SK-N-SH (cell line): ENCODE measurements around the gene JAK1. TPM values are rescaled to one million over a fixed set of nuclear protein-coding genes. Genes with fewer than 3 reads are reported as not detected.

Experiments
- CTCF ChIA-PET: fragments of 300-600, 350-600 bp; formaldehyde crosslinking; extraction: SDS; loops from one replicate; lab custom pipeline; 2021; lab: Yijun Ruan, JAX
- POLR2A ChIA-PET: fragments of 350-600 bp; sonication (Branson Sonifier 250); formaldehyde crosslinking; extraction: SDS; loops from one replicate; lab custom pipeline; 2020; ENCODE audit warnings: antibody characterized with exemption, inconsistent platforms; lab: Yijun Ruan, JAX
- DNase-seq: peaks from one replicate; pipeline ENCODE4 v3.0.0; 2012
- H2AFZ ChIP-seq: fragments of 200-600 bp; sonication (generic); 2 replicates; pipeline ENCODE4 v1.8.1; 2016; ENCODE audit warnings: antibody characterized with exemption, mild to moderate bottlenecking, low read depth
- H3F3A ChIP-seq: fragments of 200-600 bp; sonication (generic); replicated peaks from 2 replicates; pipeline ENCODE3; 2016; ENCODE audit warnings: antibody characterized with exemption, mild to moderate bottlenecking; ENCODE audit not compliant: insufficient read depth
- H3K27ac ChIP-seq, 2 experiments: fragments of 200-500 bp in 1 of 2; fragments of 200-600 bp in 1 of 2; sonication (Bioruptor generic) in 1 of 2; sonication (generic), shearing (Covaris generic) in 1 of 2; 2 replicates each; pipeline versions ENCODE4 v1.5.1 to v1.6.1; 2014 to 2016; ENCODE audit warnings: low read depth in 2 of 2, inconsistent platforms in 1 of 2, low read length in 1 of 2, mild to moderate bottlenecking in 1 of 2, mixed read lengths in 1 of 2
- H3K27me3 ChIP-seq: fragments of 200-600 bp; sonication (generic), shearing (Covaris generic); 2 replicates; pipeline ENCODE4 v1.6.1; 2016; ENCODE audit warnings: mixed run types; ENCODE audit not compliant: insufficient read depth
- H3K36me3 ChIP-seq, 2 experiments: fragments of 200-500 bp in 1 of 2; fragments of 200-600 bp in 1 of 2; sonication (Bioruptor generic) in 1 of 2; sonication (generic) in 1 of 2; replicated peaks in 1 of 2; 2 replicates each; pipeline versions ENCODE3 to v1.5.1; 2014 to 2016; ENCODE audit warnings: low read length in 1 of 2, mild to moderate bottlenecking in 1 of 2; ENCODE audit not compliant: insufficient read depth in 2 of 2, control insufficient read depth in 1 of 2
- H3K4me1 ChIP-seq, 2 experiments: fragments of 200-500 bp in 1 of 2; fragments of 200-600 bp in 1 of 2; sonication (Bioruptor generic) in 1 of 2; sonication (generic), shearing (Covaris generic) in 1 of 2; 2 replicates each; pipeline versions ENCODE4 v1.5.1 to v1.6.1; 2014 to 2016; ENCODE audit warnings: low read depth in 1 of 2, low read length in 1 of 2, mixed run types in 1 of 2; ENCODE audit not compliant: insufficient read depth in 2 of 2, control insufficient read depth in 1 of 2
- H3K4me2 ChIP-seq: fragments of 200-600 bp; sonication (generic), shearing (Covaris generic); 2 replicates; pipeline ENCODE4 v1.6.1; 2017; ENCODE audit warnings: mixed run types
- H3K4me3 ChIP-seq, 2 experiments: fragments of 200-500 bp in 1 of 2; fragments of 200-600 bp in 1 of 2; sonication (Bioruptor generic) in 1 of 2; sonication (generic), shearing (Covaris generic) in 1 of 2; 2 replicates each; pipeline versions ENCODE4 v1.5.1 to v1.8.1; 2014 to 2016; ENCODE audit warnings: low read depth in 2 of 2, inconsistent platforms in 1 of 2, low read length in 1 of 2, mild to moderate bottlenecking in 1 of 2, mixed read lengths in 1 of 2, moderate library complexity in 1 of 2
- H3K79me2 ChIP-seq: fragments of 200-600 bp; sonication (generic); 2 replicates; pipeline ENCODE4 v1.8.1; 2017; ENCODE audit warnings: mild to moderate bottlenecking; ENCODE audit not compliant: insufficient read depth
- H3K9ac ChIP-seq: fragments of 200-600 bp; sonication (generic); 2 replicates; pipeline ENCODE4 v1.6.1; 2017; ENCODE audit warnings: mixed run types
- H3K9me2 ChIP-seq: fragments of 200-600 bp; sonication (generic); 2 replicates; pipeline ENCODE4 v1.6.1; 2017; ENCODE audit warnings: mixed run types
- H3K9me3 ChIP-seq: fragments of 200-600 bp; sonication (generic); 2 replicates; pipeline ENCODE4 v1.6.1; 2017; ENCODE audit warnings: mixed run types, mild to moderate bottlenecking, moderate library complexity
- H4K20me1 ChIP-seq: fragments of 200-600 bp; sonication (generic); 2 replicates; pipeline ENCODE4 v1.6.1; 2017; ENCODE audit warnings: mild to moderate bottlenecking, mixed run types; ENCODE audit not compliant: insufficient read depth
- EP300 ChIP-seq, 2 experiments: IDR thresholded peaks; 2 replicates each; pipeline versions ENCODE4 v1.4.0 to v1.6.1; 2012; ENCODE audit warnings: borderline replicate concordance in 1 of 2, low read depth in 1 of 2, low read length in 1 of 2
- FOXM1 ChIP-seq: IDR thresholded peaks from 2 replicates; pipeline ENCODE4 v1.4.0; 2012; ENCODE audit warnings: low read depth, mild to moderate bottlenecking
- NRF1 ChIP-seq: IDR thresholded peaks from 2 replicates; pipeline ENCODE4 v1.6.1; 2012; ENCODE audit warnings: low read depth, mild to moderate bottlenecking, low read length
- RAD21 ChIP-seq: IDR thresholded peaks from 2 replicates; pipeline ENCODE4 v1.6.1; 2012; ENCODE audit warnings: mild to moderate bottlenecking, low read length
- RFX5 ChIP-seq: IDR thresholded peaks from 2 replicates; pipeline ENCODE4 v1.6.1; 2012; ENCODE audit warnings: mild to moderate bottlenecking, improper control_type of control experiment, low read length
- SIN3A ChIP-seq: IDR thresholded peaks from 2 replicates; pipeline ENCODE4 v1.6.1; 2012; ENCODE audit warnings: low read depth, mild to moderate bottlenecking, low read length, moderate library complexity, borderline replicate concordance
- SMC3 ChIP-seq: IDR thresholded peaks from 2 replicates; pipeline ENCODE4 v1.6.1; 2012; ENCODE audit warnings: low read depth, low read length, improper control_type of control experiment
- TAF1 ChIP-seq: IDR thresholded peaks from 2 replicates; pipeline ENCODE4 v1.6.1; 2012; ENCODE audit warnings: low read depth, mild to moderate bottlenecking, low read length, moderate library complexity, borderline replicate concordance
- TEAD4 ChIP-seq: IDR thresholded peaks from 2 replicates; pipeline ENCODE4 v1.4.0; 2012; ENCODE audit warnings: mild to moderate bottlenecking, borderline replicate concordance; ENCODE audit not compliant: insufficient read depth
- WGBS: methylation state at CpG from one replicate; pipeline ENCODE4 v1.1.6; 2017; ENCODE audit warnings: low lambda C conversion rate; 5-methylcytosine and 5-hydroxymethylcytosine counted together
- polyA plus RNA-seq, 3 experiments: library from polyadenylated mRNA; depleted of rRNA; stranded (reverse); fragments of >200 nt; gene quantifications; 2 replicates each; pipeline ENCODE4 v1.2.3, GENCODE V29; 2012
- TF ChIP-seq, protein P1 (sequence below): fragments of 150-350 bp; IDR thresholded peaks from 2 replicates; pipeline ENCODE4 v1.6.1; 2016; ENCODE audit warnings: mild to moderate bottlenecking, low read depth, low read length
- TF ChIP-seq, protein P2 (sequence below): IDR thresholded peaks from 2 replicates; pipeline ENCODE4 v1.6.1; 2012; ENCODE audit warnings: mild to moderate bottlenecking, low read depth, low read length, moderate library complexity
- TF ChIP-seq, protein P3 (sequence below): IDR thresholded peaks from 2 replicates; pipeline ENCODE4; 2012

JAK1 gene
- polyA plus RNA-seq, 1 of the 3 experiments (the other 2 are of a cell fraction) = 47.5 TPM

DNA sequence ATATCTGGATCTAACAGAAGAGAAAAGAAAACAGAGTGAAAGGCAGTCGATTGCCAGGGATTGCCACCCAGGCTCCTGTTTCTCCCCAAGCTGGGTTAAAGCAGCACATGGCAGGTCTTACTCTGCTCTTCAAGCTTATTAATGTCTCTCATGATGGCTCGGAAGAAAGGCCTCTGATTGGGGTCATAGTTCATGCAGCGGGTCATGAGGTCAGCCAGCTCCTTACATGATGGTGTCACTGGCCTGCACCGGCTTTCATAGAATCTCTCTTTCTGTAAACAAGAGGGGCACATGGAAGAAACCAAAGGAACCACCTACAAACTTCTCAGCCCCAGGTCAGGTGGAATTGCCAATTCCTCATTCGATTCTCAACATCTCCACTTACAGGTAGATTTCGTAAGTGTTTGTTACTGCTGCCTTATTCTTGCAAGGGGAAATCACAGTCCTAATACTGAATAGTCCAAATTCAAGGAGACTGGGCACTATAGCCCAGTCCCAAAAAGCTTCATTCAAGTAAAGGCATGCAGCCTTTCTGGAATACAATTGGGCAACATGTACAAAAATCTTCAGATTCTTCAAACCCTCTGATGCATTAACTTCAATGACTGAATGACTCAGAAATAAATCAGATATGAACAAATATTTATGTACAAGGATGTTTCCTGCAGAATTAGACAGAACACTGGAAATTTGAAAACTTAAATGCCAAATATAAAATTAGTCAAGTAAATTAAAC, 124.9 kb downstream of the JAK1 start:
- no peaks in the 10 kb centered on the region for H3K4me1 ChIP-seq
- H3K36me3 ChIP-seq = peaks cover 33 to 76% of the 10 kb centered on the region in 2 experiments
- CTCF ChIA-PET = no interaction called here
- no peak for DNase-seq
- H3K4me3 ChIP-seq = no peak overlapping the region
- no peak for TF ChIP-seq TEAD4
- TF ChIP-seq SMC3 = no peak
- TF ChIP-seq, protein P1, sequence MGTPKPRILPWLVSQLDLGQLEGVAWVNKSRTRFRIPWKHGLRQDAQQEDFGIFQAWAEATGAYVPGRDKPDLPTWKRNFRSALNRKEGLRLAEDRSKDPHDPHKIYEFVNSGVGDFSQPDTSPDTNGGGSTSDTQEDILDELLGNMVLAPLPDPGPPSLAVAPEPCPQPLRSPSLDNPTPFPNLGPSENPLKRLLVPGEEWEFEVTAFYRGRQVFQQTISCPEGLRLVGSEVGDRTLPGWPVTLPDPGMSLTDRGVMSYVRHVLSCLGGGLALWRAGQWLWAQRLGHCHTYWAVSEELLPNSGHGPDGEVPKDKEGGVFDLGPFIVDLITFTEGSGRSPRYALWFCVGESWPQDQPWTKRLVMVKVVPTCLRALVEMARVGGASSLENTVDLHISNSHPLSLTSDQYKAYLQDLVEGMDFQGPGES = no peak
- no peak for TF ChIP-seq RAD21
- TF ChIP-seq, protein P2, sequence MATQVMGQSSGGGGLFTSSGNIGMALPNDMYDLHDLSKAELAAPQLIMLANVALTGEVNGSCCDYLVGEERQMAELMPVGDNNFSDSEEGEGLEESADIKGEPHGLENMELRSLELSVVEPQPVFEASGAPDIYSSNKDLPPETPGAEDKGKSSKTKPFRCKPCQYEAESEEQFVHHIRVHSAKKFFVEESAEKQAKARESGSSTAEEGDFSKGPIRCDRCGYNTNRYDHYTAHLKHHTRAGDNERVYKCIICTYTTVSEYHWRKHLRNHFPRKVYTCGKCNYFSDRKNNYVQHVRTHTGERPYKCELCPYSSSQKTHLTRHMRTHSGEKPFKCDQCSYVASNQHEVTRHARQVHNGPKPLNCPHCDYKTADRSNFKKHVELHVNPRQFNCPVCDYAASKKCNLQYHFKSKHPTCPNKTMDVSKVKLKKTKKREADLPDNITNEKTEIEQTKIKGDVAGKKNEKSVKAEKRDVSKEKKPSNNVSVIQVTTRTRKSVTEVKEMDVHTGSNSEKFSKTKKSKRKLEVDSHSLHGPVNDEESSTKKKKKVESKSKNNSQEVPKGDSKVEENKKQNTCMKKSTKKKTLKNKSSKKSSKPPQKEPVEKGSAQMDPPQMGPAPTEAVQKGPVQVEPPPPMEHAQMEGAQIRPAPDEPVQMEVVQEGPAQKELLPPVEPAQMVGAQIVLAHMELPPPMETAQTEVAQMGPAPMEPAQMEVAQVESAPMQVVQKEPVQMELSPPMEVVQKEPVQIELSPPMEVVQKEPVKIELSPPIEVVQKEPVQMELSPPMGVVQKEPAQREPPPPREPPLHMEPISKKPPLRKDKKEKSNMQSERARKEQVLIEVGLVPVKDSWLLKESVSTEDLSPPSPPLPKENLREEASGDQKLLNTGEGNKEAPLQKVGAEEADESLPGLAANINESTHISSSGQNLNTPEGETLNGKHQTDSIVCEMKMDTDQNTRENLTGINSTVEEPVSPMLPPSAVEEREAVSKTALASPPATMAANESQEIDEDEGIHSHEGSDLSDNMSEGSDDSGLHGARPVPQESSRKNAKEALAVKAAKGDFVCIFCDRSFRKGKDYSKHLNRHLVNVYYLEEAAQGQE = no peak
- no peak for TF ChIP-seq SIN3A
- TF ChIP-seq EP300 (IDR thresholded peaks at IDR 0.05; ENCODE audit: borderline replicate concordance in 1 of 2, low read depth in 1 of 2, low read length in 1 of 2) = no peak
- no peak for TF ChIP-seq RFX5
- TF ChIP-seq TAF1 = no peak
- no peak for TF ChIP-seq NRF1
- no peak for TF ChIP-seq FOXM1
- TF ChIP-seq, protein P3, sequence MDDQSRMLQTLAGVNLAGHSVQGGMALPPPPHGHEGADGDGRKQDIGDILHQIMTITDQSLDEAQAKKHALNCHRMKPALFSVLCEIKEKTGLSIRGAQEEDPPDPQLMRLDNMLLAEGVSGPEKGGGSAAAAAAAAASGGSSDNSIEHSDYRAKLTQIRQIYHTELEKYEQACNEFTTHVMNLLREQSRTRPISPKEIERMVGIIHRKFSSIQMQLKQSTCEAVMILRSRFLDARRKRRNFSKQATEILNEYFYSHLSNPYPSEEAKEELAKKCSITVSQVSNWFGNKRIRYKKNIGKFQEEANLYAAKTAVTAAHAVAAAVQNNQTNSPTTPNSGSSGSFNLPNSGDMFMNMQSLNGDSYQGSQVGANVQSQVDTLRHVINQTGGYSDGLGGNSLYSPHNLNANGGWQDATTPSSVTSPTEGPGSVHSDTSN = no peak
- TF ChIP-seq, all 33 proteins: peak for 0
- no peak overlapping the region for H3K9ac ChIP-seq
- H3K79me2 ChIP-seq = no peaks in the 10 kb centered on the region
- 98% methylated on average over 5 of the region's 6 CpGs for WGBS
- H2AFZ ChIP-seq = no peak overlapping the region
- no peaks in the 10 kb centered on the region for H3F3A ChIP-seq
- no peaks in the 10 kb centered on the region for H4K20me1 ChIP-seq
- H3K27me3 ChIP-seq = no peaks in the 10 kb centered on the region
- no peaks in the 10 kb centered on the region for H3K9me3 ChIP-seq
- H3K27ac ChIP-seq = no peak overlapping the region
- POLR2A ChIA-PET = no interaction called here
- no peaks in the 10 kb centered on the region for H3K9me2 ChIP-seq
- H3K4me2 ChIP-seq = no peak overlapping the region
